Mucosa of descending colon (tissue), 3 donors: ENCODE measurements around the gene MYO1E. TPM values are rescaled to one million over a fixed set of nuclear protein-coding genes. Genes with fewer than 3 reads are reported as not detected.

Experiments used
- ATAC-seq: fragments of 200-7000 bp; cut with Tn5 transposase; one replicate; pipeline ENCODE4 v1.9.1; 2020; ENCODE audit warnings: mild to moderate bottlenecking, moderate library complexity
- DNase-seq, 3 donors: peaks; one replicate each; pipeline ENCODE4 v3.0.0-alpha.2; 2020
- H3K36me3 ChIP-seq: fragments of 200-600 bp; one replicate; pipeline ENCODE4 v1.8.0; 2021; ENCODE audit warnings: low read depth, mild to moderate bottlenecking
- H3K4me1 ChIP-seq: fragments of 200-600 bp; one replicate; pipeline ENCODE4 v1.8.0; 2021; ENCODE audit warnings: low read depth, mild to moderate bottlenecking
- H3K4me3 ChIP-seq: fragments of 200-600 bp; one replicate; pipeline ENCODE4 v1.8.0; 2021; ENCODE audit warnings: mild to moderate bottlenecking
- H3K9me3 ChIP-seq: fragments of 200-600 bp; one replicate; pipeline ENCODE4 v1.8.0; 2021; ENCODE audit warnings: mild to moderate bottlenecking
- intact Hi-C, 2 donors: fragments of 100-400 bp; cut with DNase I in 1 of 2; cut with micrococcal nuclease in 1 of 2; formaldehyde crosslinking; loops; one replicate each; pipeline versions ENCODE4 v1.11.0 to v1.11.1; 2022; cut with DNase I, micrococcal nuclease
- total RNA-seq, 3 donors: library from RNA; stranded (reverse); fragmentation: NEBNext Ultra II Directional in 2 of 3; extraction: Animal tissue kit (Norgen Biotek cat#: 25700) in 2 of 3; gene quantifications; one replicate each; pipeline versions ENCODE4 v1.2.1 to v1.2.4, GENCODE V29; 2021 to 2023
- TF ChIP-seq, protein P1 (sequence below): fragments of 200-600 bp; IDR thresholded peaks from one replicate; pipeline ENCODE4 v1.8.0; 2022; ENCODE audit warnings: antibody characterized with exemption, mild to moderate bottlenecking
- donor health status: DM: no; HTN: no; CAD: no; lungs with moderate emphysema.
- donor health status: DM: no; HTN: no; CAD: no.
- donor health status: DM: no; HTN: yes; CAD: no.

MYO1E gene
- total RNA-seq, 3 donors from 2014 or later: 189 to 325 (median 283) TPM

DNA sequence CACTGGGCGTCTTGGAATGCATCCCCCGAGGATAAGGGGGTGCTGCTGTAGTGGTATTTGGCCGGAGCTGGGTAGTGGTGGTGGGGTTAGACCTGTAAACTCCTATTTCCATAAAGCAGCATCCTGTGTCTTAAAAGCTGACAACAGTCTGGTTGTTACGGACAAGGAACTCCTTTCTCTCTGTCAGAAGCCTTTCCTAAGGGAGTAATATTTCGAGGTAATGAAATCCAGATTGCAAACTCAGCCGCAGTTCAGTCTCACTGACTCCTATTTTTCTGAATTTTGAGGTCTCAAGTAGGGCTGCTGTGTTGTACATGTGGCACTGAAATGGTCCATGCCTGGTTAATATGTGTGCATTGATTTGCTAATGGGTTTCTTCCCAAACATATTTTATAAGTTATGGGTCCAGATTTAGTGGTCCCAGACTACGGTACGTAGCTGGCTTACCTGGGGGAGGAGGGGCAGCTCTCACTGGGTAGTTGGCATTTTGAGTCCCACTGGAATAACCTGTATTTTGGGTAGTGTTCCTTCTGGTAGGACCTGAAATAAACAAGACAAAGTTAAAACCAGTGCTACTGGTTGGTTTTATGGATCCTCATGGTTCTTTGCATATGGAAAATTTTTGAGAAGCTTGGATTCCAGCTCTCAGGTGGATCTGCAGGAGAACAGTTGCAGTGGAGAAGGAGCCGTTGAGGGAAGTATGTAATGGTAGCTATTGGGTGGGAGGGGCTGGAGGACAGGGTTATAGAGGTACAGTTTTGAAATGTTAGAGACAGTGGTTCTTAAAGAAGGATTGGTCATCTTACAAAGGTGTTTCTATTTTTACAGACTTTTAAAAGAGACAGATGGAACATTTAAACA lies 214.6 kb downstream of the MYO1E start:
- TF ChIP-seq, protein P1, sequence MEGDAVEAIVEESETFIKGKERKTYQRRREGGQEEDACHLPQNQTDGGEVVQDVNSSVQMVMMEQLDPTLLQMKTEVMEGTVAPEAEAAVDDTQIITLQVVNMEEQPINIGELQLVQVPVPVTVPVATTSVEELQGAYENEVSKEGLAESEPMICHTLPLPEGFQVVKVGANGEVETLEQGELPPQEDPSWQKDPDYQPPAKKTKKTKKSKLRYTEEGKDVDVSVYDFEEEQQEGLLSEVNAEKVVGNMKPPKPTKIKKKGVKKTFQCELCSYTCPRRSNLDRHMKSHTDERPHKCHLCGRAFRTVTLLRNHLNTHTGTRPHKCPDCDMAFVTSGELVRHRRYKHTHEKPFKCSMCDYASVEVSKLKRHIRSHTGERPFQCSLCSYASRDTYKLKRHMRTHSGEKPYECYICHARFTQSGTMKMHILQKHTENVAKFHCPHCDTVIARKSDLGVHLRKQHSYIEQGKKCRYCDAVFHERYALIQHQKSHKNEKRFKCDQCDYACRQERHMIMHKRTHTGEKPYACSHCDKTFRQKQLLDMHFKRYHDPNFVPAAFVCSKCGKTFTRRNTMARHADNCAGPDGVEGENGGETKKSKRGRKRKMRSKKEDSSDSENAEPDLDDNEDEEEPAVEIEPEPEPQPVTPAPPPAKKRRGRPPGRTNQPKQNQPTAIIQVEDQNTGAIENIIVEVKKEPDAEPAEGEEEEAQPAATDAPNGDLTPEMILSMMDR: no peak
- Histone ChIP-seq H3K4me3 (no peak overlapping the region), H3K9me3 (no peaks in the 10 kb centered on the region), H3K36me3 (no peaks in the 10 kb centered on the region), H3K4me1 (no peaks in the 10 kb centered on the region)
- intact Hi-C loops: no loop called here
- no peak for DNase-seq
- ATAC-seq: no peak

DNA sequence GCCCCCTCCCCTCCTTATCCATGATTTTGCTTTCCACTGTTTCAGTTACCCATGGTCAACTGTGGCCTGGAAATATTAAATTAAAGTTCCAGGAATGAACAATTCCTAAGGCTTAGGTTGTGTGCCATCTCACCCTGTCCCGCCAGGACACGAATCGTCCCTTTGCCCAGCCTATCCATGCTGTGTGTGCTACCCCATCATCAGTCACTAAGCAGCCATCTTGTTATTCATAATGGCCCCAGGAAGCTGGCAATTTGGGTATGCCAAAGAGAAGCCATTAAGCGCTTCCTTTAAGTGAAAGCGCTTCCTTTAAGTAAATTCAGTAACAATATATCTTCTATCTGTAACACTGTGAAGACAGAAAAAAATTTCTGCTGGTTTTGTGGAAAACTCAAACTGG lies 215.3 kb downstream of the MYO1E start:
- Histone ChIP-seq H3K9me3 (no peaks in the 10 kb centered on the region), H3K36me3 (no peaks in the 10 kb centered on the region), H3K4me3 (no peak overlapping the region), H3K4me1 (no peaks in the 10 kb centered on the region)
- TF ChIP-seq, protein P1: no peak
- DNase-seq (no peak), ATAC-seq (no peak)
- intact Hi-C loops: no loop called here

DNA sequence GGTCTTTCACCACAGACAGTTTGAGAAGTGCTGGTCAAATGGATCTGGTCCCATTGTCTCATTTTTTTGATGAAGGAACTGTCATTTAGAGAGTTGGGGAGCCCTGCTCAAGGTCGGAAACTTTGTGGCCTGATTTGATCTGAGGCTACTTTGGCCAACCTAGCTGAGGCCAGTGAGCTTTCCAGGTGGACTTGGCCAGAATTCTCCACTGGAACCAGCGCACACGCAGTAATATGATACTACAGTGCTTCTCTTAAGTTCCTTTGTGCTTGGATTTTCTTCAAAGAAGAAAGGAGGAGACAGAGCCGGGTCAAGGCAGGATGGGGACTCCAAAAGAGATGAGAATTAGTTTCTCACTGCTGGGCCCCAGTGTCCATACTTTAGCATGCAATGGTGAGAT lies 217.2 kb downstream of the MYO1E start:
- H3K9me3 ChIP-seq: no peaks in the 10 kb centered on the region
- intact Hi-C loops: no loop called here
- ATAC-seq (no peak), DNase-seq (no peak)
- H3K36me3 ChIP-seq: no peaks in the 10 kb centered on the region
- H3K4me1 ChIP-seq: no peaks in the 10 kb centered on the region
- TF ChIP-seq, protein P1: no peak
- no peak overlapping the region for H3K4me3 ChIP-seq

DNA sequence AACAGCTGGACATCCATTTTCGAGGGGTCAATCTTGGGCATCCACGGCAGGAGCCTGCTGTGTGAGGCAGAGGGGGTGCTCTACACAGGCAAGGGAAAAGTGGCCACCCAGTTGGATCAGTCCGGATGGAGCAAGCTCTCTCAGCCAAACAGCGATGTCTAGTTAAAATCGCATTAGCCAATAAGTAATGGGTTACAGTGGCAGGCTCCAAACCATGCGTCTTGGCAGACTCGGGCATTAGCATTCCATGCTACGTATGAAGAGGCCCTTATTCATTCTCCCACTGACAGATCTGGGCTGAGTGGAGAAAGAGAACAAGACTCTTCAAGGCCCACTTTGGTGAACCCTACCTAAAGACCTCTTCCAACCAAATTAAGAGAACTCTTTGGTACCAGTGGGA lies 218.4 kb downstream of the MYO1E start:
- ATAC-seq: peak; percentile 18
- H3K36me3 ChIP-seq: no peaks in the 10 kb centered on the region
- intact Hi-C loops: no loop called here

DNA sequence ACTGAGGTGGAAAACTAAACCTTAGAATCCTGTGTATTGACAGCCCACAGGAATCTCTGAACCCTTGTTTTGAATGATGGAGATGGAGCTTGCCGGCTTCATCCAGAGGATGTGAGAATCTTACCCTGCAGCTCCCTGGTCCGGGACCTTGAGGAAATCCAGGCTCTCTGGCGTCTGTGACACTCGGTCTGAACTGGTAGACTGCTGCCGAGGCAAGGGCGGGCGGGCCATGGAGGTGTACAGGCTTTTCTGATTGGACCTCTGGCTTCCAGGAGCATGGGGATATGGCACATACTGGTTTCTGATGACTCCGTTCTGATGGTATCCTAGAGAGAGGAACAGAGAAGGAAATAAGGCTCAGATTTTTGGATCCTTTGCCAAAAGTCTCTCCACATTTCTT lies 219.2 kb downstream of the MYO1E start:
- Histone ChIP-seq H3K9me3 (no peaks in the 10 kb centered on the region), H3K4me3 (no peak overlapping the region), H3K36me3 (no peaks in the 10 kb centered on the region), H3K4me1 (no peaks in the 10 kb centered on the region)
- ATAC-seq (no peak), DNase-seq (no peak)
- intact Hi-C loops: no loop called here
- TF ChIP-seq, protein P1: no peak

More for the DNA sequence above, 218.4 kb downstream of the MYO1E start:
- no peak overlapping the region for H3K4me3 ChIP-seq
- H3K9me3 ChIP-seq: no peaks in the 10 kb centered on the region
- H3K4me1 ChIP-seq: no peaks in the 10 kb centered on the region
- DNase-seq: no peak
- TF ChIP-seq, protein P1: no peak
